GM19324 (cell line): ENCODE measurements around the gene KRTAP9-9.
"Not testable (repeated sequence)": the region's sequence is repeated elsewhere in the genome, so short reads cannot be mapped to it uniquely, and the experiment has no call there.

Source experiments
- ATAC-seq: cut with Tn5 transposase; IDR thresholded peaks from one replicate; pipeline ENCODE4 v1.9.1; 2021; ENCODE audit warnings: mild to moderate bottlenecking, moderate library complexity; ENCODE audit not compliant: unreplicated experiment, low FRiP score

KRTAP9-9 gene

GRCh38 chr17:41263212-41263611, 8.0 kb downstream of the KRTAP9-9 start:
- no peak for ATAC-seq

DNA sequence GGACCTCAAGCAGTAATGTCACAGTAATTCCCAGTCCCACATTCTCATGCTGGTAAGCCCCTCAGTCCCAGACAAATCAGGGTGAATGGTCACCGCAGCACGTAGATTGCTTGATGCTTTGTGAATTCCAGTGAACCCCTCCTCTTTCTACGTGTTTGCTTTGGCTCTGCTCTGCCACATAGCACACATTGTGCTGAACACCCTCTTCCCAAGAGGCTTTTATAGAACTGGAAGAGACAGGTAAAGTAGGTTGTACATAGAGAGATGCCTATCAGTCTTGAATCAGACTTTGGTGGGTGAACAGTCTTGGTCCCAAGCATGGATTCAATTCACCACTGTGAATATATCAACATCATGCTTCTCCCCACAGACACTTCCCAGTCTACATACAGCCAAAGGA, 9.4 kb downstream of the KRTAP9-9 start:
- no peak for ATAC-seq

GRCh38 chr17:41265078-41265477, 9.9 kb downstream of the KRTAP9-9 start, which contains the start of gene KRTAP9-6:
Gene KRTAP9-6 (plus strand): TSS chr17:41265378. CDS start chr17:41265378, 0 bp downstream.
- ATAC-seq, result no peak

DNA sequence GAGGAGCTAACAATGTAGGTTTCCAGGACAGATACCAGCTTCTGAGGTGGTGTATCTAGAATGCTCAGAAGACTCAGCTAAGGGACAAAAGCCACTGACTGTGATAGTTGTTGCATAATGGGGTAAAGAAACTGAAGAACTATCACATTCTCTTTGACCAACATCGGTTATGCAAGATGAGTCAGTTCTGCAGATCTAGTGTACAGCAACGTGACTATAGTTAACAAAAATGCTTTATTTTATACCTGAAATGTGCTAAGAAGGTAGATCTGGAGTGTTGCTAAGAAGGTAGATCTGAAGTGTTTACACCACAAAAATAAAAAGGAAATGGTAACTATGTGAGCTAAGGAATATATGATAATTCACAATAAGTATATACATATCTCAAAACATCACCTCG, 12.5 kb downstream of the KRTAP9-9 start:
- ATAC-seq, result no peak

DNA sequence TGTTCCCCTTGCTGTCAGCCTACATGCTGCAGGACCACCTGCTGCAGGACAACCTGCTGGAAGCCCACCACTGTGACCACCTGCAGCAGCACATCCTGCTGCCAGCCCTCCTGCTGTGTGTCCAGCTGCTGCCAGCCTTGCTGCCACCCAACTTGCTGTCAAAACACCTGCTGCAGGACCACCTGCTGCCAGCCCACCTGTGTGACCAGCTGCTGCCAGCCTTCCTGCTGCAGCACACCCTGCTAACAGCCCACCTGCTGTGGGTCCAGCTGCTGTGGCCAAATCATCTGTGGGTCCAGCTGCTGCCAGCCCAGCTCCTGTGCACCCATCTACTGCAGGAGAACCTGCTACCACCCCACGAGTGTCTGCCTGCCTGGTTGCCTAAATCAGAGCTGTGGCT, 16.1 kb downstream of the KRTAP9-9 start:
- not testable (repeated sequence) for ATAC-seq

- ATAC-seq, result no peak
These were observed 16.7 kb downstream of the KRTAP9-9 start for GRCh38 chr17:41271858-41272257.

- ATAC-seq, result not testable (repeated sequence)
These were observed 20.5 kb downstream of the KRTAP9-9 start, which contains the start of gene KRTAP9-7 for GRCh38 chr17:41275648-41276190. Gene KRTAP9-7 (plus strand): TSS chr17:41275698. CDS start chr17:41275698, 0 bp downstream.

DNA sequence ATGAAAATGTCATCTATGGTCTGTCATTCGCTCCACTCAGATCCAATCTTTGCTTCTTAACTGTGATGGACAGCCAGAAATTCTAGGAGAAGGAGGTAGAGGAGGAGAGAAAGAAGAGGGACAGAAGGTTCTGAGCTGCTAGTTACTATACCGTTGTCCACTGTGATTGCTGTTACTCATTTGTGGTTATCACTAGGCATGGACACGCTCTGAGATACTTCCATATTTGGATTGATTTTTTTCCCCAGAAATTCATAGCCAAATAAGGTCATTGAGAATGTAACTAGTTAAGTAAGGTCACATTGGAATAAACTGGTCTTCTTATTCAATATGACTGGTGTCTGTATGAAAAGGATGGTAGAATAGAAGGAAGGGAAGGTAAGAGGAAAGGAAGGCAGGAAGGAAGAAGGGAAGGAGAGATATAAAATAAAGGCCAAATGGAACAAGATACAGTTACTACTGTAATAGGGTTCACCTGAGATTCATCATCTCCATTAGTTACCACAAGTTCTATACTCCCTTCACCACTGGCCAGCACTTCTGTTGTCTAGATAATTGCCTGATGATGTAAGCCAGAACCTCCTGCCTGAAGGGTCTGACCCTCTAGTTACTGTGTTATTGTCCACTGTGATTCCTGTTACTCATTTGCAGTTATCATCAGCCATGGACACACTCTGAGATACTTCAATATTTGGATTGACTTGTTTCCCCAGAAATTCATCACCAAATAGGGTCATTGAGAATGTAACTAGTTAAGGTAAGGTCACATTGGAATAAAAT, 23.2 kb downstream of the KRTAP9-9 start:
- no peak for ATAC-seq

- ATAC-seq, result no peak
These were observed 28.9 kb downstream of the KRTAP9-9 start for GRCh38 chr17:41284043-41284442.

DNA sequence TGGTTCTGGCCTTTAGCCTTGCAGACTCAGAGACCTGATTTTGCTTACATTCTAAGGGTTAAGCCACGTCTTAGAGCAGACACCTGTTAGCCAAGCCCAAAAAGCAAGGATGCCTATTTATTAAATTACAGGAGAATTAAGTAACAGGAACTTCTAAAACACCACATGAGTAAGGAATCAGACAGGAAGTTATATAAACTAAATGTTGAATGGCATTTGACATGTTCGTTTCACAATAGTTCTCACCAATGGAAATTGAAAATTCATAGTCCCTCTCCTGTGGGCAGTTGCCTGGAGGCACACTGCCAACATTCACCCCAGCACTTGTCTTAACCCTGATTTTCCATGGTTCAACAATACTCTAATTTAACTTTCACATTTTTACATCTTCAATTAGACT, 29.4 kb downstream of the KRTAP9-9 start:
- no peak for ATAC-seq

DNA sequence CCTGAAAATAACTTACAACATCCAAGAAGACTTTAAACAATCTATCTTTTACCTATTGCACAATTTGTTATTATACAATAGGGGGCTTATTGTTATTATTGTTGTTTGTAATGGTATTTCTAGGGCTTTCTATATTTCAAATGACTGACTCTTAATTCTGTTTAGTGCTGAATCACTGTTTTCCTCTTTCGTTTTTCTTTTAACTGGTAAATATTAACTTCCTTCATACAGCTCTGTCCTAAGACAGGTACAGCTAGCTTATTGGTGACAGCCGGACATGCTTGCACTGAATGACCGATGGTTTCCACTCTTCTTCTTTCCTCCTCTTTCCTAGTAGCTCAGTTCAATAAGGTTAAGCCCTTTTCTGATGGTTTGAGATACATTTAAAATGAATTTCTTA, 31.9 kb downstream of the KRTAP9-9 start:
- ATAC-seq, result no peak

GRCh38 chr17:41294016-41294415, 38.8 kb downstream of the KRTAP9-9 start:
- ATAC-seq, result no peak

DNA sequence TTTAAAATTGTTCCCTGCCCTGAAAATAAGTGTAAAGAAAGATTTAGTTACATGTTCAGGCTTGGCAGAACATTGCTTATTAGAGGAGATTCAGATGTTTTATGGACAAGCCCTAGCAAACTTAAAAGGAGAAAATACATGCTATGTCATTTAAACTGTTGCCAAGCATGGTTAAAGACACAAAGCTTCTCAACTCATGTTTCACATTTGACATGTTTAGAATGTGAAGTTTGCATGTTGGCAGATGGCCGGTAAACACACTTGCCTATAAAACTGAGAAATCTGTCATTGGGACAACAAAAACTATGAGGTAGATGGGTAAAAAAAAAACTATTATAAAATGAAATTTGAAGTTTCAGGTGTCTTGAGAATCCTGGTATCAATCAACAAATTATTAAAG, 41.7 kb downstream of the KRTAP9-9 start:
- ATAC-seq, result no peak

GRCh38 chr17:41298458-41299135, 43.4 kb downstream of the KRTAP9-9 start:
- no peak for ATAC-seq

DNA sequence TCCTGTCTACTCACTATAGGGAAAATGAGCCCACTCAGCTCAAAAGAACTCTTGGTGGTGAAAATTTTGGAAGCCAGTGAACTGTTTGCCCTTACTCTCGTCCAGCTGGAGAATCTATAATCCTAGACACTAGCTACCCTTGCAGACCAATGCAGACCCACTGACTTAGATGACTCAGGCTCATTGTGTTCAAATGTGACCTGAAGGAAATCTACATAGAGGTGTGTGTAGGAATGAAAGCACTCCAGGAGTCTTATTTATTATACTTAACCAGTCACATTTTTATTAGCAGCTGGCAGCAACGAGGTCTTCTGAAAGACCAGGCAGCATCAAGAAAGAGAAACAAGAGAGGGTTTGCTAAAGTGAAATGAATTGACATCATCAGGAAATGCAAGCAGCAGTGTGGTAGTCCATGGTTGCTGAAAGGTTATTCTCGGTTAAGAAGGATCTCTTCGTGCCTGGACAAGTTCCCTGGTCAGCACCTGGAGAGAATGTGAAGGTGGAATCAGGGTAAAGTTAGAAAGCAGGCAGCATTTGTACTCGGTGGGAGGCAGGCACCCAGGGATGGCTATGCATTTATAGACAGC, 46.1 kb downstream of the KRTAP9-9 start:
- no peak for ATAC-seq

- ATAC-seq, result no peak
These were observed 47.0 kb downstream of the KRTAP9-9 start, which contains the start of gene KRTAP29-1 for GRCh38 chr17:41301916-41302901. Gene KRTAP29-1 (minus strand): TSS chr17:41302851. CDS start chr17:41302851, 0 bp downstream.

GRCh38 chr17:41302981-41303380, 47.8 kb downstream of the KRTAP9-9 start:
- no peak for ATAC-seq

DNA sequence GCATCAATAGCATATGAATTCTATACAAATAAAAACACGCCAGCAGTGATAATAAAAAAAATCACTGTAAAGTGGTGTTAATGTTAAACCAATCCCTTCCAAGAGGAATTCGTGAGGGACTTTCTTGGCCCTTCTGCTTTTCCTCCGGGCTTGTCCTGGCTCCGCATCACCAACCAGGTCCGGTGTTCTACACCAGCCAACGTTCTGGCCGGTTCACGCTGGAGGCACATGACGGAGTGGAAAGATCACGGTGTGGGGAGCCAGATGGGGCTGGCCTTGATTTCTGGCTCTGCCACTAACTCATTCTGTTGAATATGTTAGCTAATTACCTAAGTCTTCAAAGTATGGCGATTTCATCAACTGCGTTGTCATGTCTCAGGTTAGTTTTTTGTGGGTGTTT, 48.9 kb downstream of the KRTAP9-9 start:
- no peak for ATAC-seq
